ENCODE measurements around the gene MED7. TPM values are rescaled to one million over a fixed set of nuclear protein-coding genes. Genes with fewer than 3 reads are reported as not detected.

The MED7 gene
- total and polyA plus RNA-seq, 9 of the 15 experiments (the other 6 are each of a cell fraction or from before 2014, with no cell fraction given), result 4.5 to 38.7 (median 12.2) TPM

GRCh38 chr5:157142317-157143126 lies at the start of gene MED7 (continued):
- no peak for TF ChIP-seq ZNF79 (CRISPR knock-in tag; IDR thresholded peaks at IDR 0.05; ENCODE audit: low read depth)
- TF ChIP-seq GABPA (tag; conservative IDR thresholded peaks at IDR 0.05; ENCODE audit: low read depth), result peak; percentile 95
- TF ChIP-seq, protein P1, sequence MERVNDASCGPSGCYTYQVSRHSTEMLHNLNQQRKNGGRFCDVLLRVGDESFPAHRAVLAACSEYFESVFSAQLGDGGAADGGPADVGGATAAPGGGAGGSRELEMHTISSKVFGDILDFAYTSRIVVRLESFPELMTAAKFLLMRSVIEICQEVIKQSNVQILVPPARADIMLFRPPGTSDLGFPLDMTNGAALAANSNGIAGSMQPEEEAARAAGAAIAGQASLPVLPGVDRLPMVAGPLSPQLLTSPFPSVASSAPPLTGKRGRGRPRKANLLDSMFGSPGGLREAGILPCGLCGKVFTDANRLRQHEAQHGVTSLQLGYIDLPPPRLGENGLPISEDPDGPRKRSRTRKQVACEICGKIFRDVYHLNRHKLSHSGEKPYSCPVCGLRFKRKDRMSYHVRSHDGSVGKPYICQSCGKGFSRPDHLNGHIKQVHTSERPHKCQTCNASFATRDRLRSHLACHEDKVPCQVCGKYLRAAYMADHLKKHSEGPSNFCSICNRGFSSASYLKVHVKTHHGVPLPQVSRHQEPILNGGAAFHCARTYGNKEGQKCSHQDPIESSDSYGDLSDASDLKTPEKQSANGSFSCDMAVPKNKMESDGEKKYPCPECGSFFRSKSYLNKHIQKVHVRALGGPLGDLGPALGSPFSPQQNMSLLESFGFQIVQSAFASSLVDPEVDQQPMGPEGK (CRISPR knock-in tag; IDR thresholded peaks at IDR 0.05; ENCODE audit: borderline replicate concordance), result no peak
- TF ChIP-seq ZFP30 (CRISPR knock-in tag; IDR thresholded peaks at IDR 0.05; ENCODE audit: borderline replicate concordance), result no peak
- TF ChIP-seq PBX2 (CRISPR knock-in tag; IDR thresholded peaks at IDR 0.05; ENCODE audit: low read depth), result peak; percentile 79
- peak; percentile 98 for TF ChIP-seq PBX2 (tag; conservative IDR thresholded peaks at IDR 0.05; ENCODE audit: low read depth)
- TF ChIP-seq SMARCE1 (IDR thresholded peaks at IDR 0.05), result no peak
- TF ChIP-seq GTF2E2 (tag; IDR thresholded peaks at IDR 0.05), result peak; percentile 87
- TF ChIP-seq GTF2F1 (IDR thresholded peaks at IDR 0.05; ENCODE audit: low read depth, low read length), result peak; percentile 39; the same call in 1 of the 2 replicates
- TF ChIP-seq ZNF282 (CRISPR knock-in tag; IDR thresholded peaks at IDR 0.05), result no peak
- TF ChIP-seq BCOR (IDR thresholded peaks at IDR 0.05), result peak; percentile 60; the same call in 1 of the 2 replicates
- peak; percentile 53 for TF ChIP-seq ARID1B (IDR thresholded peaks at IDR 0.05)
- TF ChIP-seq ZNF133 (CRISPR knock-in tag; IDR thresholded peaks at IDR 0.05), result no peak
- no peak for TF ChIP-seq NELFE (IDR thresholded peaks at IDR 0.05; ENCODE audit: insufficient read depth, insufficient read length)
- no peak for TF ChIP-seq TOE1 (IDR thresholded peaks at IDR 0.05; ENCODE audit: borderline replicate concordance)
- TF ChIP-seq TOE1 (CRISPR knock-in tag; IDR thresholded peaks at IDR 0.05; ENCODE audit: borderline replicate concordance, low read depth), result no peak
- no peak for TF ChIP-seq HMGN3 (IDR thresholded peaks at IDR 0.05; ENCODE audit: borderline replicate concordance, extremely low read depth, insufficient read length, low read depth, low read length)
- TF ChIP-seq, protein P2, sequence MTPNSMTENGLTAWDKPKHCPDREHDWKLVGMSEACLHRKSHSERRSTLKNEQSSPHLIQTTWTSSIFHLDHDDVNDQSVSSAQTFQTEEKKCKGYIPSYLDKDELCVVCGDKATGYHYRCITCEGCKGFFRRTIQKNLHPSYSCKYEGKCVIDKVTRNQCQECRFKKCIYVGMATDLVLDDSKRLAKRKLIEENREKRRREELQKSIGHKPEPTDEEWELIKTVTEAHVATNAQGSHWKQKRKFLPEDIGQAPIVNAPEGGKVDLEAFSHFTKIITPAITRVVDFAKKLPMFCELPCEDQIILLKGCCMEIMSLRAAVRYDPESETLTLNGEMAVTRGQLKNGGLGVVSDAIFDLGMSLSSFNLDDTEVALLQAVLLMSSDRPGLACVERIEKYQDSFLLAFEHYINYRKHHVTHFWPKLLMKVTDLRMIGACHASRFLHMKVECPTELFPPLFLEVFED (CRISPR knock-in tag; conservative IDR thresholded peaks at IDR 0.05), result no peak
- TF ChIP-seq, protein P3, sequence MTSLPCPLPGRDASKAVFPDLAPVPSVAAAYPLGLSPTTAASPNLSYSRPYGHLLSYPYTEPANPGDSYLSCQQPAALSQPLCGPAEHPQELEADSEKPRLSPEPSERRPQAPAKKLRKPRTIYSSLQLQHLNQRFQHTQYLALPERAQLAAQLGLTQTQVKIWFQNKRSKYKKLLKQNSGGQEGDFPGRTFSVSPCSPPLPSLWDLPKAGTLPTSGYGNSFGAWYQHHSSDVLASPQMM (CRISPR knock-in tag; IDR thresholded peaks at IDR 0.05), result no peak
- TF ChIP-seq GTF2A2 (tag; IDR thresholded peaks at IDR 0.05), result no peak
- TF ChIP-seq CBFA2T2 (conservative IDR thresholded peaks at IDR 0.05), result 0 out of 2 replicates have a peak, but pooled peaks have one; percentile 8
- TF ChIP-seq MTA3 (IDR thresholded peaks at IDR 0.05; ENCODE audit: borderline replicate concordance), result peak; percentile 83; the same call in 1 of the 2 replicates
- peak; percentile 57 for TF ChIP-seq CEBPB (tag; IDR thresholded peaks at IDR 0.05)
